Iris pigment epithelial cell (primary cell): Measurements from ENCODE around the gene SMC1A.
A peak's percentile ranks its signal among the peaks of the same experiment; 100 is the strongest.
"Not testable (repeated sequence)": the region's sequence is repeated elsewhere in the genome, so short reads cannot be mapped to it uniquely, and the experiment has no call there.

Experiments
- DNase-seq: peaks from one replicate; pipeline ENCODE4 v3.0.0-alpha.2; 2011; ENCODE audit warnings: low read depth

SMC1A gene

DNA sequence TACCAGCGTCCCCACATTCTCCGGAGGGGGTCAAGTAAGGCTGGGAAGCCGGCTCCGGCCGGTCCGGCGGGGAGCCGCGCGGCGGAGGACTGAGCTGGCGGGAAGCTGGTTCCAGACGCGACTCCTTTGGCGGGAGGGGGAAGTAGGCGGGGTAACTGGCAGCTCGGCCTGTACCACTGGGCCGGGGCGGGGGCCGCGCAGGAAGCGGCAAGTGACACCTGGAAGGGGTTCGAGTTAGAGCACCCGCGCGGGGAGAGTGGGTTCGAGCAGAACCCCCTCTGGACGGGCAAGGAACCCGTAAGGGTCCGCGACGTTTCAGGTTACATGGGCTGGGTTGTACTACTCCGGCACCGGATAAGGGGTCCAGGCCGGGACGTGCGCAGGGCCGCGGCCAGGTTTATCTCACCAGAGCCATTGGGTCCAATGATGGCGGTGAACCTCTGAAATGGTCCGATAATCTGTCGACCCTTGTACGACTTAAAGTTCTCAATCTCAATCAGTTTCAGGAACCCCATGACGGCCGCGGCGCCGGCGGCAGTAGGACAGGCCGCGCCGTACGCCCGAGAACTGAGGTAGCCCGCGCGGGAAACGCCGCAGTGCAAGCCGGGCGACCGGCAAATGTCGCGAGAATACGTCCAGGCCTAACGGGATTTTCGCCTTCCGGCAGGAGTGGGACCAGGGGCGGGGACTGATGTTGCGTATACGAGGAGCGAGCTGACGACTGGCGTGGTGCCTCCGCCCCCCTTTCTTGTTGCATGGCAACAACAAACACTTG is at the start of gene SMC1A:
Gene SMC1A (minus strand): TSS at position 569 of the 775 bp plus-strand sequence. CDS start 54 bp downstream, at position 515.
- DNase-seq, result peak; percentile 99

DNA sequence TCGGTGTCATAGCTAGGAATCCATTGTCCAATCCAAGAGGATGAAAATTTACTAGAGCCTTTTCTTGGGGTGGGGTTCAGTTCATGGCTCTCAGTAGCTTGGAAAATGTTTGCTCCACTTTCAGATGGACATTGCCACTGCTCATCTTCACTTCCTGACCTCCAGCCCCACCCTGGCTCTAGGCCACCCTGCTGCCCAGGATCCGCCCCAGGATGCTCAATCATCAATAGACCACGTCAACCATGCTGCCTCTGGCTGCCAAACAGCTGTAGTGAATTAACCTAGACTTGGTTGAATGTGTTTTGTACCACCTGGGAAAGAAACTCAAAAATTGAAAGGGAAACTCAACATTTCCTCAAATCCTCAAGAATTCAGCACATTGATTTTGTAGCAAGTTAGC is 48.9 kb upstream of the SMC1A start:
- no peak for DNase-seq

DNA sequence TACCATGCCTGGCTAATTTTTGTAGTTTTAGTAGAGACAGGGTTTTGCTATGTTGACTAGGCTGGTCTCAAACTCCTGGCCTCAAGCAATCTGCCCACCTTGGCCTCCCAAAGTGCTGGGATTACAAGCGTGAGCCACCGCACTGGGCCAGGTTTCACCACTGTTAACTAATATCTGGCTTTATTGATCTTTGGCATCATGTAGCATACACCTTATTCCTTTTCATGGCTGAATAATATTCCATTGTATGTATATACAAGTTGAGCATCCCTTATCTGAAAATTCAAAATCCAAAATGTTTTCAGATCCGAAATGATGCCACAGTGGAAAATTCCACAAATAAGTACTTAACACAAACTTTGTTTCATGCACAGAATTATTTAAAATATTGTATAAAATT is 46.2 kb upstream of the SMC1A start:
- DNase-seq, result not testable (repeated sequence)

DNA sequence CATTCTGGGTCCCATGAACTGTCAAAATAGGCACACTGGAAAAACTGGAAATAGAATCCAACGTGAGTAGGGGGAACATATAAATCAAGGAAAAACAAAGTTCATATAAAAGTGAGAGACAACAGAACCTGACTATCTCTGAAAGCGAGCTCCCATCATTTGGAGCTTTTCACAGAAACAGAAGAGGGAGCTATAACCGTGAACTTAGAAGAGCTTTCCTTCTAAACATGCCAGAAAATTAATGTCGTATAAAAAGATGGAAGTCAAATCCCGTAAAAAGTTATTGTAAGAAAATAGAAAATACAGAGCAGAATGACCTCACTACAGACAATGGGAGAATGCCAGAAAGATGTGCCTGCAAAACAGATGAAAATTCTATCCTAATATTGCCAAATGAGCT is 35.6 kb upstream of the SMC1A start:
- peak; percentile 48 for DNase-seq

DNA sequence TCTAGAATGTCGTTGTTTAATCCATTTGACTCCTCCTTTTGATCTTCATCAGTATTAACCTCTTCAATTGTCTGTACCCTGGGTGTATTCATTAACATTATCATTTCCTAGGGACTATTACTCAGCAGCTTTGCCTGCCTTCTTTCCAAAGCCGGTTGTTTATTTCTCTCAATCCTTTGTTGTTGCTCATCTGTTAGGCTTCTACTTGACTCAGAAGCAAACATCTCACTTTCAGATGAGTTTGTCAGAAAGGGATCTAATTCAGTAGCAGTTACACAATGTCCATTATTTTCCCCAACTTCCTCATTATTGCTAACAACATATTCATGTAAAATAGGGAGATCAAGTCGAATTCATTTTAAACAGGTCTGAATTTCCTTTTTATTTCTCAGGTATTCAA is 33.8 kb upstream of the SMC1A start:
- peak; percentile 86 for DNase-seq

DNA sequence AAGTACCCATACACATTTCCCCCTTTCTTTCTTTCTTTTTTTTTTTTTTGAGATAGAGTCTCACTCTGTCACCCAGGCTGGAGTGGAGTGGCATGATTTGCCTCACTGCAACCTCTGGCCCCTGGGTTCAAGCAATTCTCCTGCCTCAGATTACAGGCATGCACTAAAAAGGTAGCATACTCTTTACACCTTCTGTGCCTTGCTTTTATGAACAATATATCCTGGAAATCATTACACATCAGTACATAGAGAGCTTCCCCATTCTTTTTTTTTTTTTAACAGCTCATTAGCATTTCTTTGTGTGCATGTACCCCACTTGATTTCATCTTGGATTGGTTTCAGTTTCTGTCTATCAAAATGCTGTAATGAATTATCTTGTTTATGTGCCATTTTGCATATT is 30.4 kb upstream of the SMC1A start:
- no peak for DNase-seq

DNA sequence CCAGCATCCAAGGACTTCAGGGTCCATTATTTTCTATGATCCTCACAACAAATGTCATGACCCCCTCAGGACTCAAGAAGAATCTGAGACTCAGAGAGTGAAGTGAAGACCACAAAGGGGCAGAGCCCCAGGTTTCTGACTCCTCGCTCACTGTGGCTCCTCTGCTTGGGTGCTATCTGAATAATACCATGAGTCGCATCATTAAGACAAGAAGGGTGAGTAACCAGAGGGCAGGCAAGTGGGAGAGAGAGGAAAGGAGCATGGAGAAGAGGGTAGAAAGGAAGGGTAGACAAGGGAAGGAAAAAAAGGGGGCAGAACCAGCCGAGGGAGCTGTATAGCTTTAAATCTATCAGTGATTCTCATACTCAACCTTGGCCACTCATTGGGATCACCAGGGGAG is 27.2 kb upstream of the SMC1A start:
- no peak for DNase-seq

DNA sequence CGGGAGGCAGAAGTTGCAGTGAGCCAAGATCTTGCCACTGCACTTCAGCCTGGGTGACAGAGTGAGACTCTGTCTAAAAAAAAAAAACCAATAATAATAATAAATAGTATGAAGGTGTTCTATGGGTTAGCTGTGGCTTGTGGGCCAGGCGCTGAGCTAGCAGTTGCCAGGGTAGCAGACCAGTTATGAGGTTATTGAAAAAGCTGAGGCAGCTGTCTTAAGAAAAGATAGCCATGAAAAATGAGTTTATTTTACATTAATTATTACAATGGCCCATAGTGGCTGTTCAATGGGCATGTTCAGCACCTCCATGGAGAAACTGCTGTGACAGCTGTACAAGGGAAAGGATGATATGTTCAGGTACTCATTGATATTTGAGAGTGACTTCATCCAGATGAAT is 25.0 kb upstream of the SMC1A start:
- no peak for DNase-seq

DNA sequence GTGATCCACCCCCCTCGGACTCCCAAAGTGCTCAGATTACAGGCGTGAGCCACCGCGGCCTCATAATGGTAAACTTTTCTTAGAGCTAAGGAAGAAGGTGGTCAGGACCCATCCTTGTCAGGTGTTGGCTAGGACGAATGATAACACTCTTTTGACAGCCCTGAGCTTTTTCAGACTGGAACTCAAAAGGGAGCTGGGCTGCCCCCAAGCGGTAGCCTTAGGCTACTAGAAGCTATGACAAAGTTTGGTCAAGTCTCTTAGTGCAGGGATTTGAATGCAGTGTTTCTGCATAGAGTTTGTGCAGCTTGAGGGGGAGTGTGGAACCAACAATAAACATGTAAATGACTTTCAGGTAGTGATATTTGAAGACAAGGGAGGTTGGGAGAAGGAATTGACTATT is 23.5 kb upstream of the SMC1A start:
- DNase-seq, result peak; percentile 51

DNA sequence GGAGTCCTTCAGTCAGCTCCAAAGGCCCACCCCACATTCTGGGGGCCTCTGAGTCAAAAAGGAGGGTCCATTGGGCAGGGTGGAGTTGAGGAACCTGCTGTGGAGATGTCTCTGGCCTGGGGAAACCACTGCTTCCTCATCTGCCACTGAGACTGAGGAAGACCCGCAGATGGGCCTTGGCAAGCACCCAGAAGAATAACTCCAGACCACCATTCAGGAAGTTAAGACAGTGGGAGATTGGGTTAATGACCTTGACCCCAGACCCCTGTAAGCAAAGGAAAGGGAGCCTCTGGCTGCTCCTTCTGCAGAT is 19.8 kb upstream of the SMC1A start:
- no peak for DNase-seq

DNA sequence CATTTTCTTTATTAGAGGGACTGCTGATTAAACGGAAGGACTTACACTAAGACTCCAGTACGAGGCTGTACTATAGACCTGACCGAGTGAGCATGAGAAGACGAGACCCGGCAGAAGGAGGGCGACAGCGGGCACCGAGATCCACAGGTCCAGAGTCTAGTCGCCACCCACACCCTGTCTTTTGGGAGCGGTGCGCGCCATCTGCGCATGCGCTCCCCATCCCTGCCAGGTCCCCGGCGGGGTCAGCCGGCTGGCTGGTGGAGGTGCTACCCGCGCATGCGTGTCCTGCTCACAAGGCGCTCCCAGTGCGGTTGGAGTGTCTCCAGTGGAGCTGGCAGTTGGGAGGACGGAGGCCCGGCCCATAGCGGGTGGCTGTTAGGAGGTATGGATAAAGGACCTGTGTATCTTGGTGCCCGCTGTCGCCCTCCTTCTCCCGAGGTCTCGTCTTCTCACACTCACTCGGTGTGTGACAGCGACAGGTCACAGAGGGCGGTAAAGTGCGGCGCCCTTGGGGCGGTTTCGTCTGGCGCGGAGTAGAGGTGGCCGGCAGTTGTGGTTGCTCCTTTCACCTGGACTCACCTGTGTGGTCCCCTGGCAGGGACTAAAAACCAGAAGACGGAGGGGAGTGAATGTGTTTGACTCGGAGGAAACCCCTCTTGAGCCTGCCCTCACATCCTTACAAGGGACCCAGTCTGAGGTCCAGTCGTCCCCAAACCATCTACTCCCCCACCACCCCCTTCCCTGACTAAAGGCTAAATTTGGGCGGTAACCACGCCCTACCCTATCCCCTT is 19.3 kb upstream of the SMC1A start:
- peak; percentile 46 for DNase-seq

DNA sequence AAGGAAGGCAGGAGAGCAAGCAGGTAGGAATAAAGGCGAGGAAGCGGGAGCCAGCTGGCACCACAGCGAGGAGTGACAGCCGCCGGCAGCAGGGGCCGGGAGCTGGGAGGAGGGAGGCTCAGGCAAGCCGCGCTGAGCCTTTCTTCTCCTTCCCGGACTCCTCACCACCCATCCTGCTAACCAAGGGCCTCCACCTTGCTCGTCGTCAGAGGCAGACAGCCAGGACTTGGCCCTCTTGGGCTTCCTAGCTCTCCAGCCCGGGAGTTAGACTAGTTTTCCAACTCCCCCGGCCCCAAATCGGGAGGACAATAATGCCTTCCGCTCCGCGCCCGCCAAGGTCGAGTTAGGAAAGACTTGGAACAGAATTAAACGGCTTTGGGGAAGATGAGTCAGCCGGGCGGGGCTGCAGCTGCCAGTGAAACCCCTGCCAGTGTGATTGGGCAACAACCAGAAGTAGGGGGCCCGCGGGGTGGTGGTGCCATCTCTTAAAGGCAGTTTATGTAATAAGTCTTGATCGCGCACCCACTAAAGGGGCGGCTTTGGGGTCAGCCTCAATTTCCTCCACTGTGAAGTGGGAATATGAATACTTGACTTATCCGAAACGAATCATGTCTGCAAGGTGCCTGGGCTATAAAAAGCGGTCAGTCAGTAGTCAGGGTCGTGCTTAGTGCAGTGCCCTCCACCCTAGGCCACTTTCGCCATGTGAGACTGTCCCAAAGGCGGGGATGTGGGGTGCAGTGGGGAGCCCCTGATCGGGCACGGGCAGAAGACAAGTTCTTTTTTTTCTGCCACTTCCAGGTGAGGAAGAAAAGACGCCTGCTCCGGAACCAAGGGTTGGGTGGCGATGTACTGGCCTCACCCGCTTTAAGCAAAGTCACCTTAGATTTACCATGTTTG is 18.4 kb upstream of the SMC1A start:
- DNase-seq, result peak; percentile 61

DNA sequence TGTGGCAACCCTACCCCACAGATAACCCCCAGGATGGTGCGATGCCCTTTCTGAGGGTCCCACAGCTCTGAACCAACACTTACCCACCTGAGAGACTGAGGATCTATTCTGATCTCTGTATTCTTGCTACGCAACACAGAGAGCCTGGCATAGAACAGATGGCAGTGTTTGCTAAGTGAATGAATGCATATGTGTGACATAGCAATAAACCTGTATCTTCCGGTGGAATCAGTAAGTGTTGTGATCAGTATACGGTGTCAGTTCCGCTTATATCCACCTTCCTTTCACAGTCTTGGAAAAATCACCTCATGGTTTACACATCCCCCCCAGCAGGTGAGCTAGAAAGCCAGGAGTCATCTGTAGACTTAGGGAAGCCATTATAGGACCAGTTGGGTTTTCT is 17.6 kb upstream of the SMC1A start:
- no peak for DNase-seq

DNA sequence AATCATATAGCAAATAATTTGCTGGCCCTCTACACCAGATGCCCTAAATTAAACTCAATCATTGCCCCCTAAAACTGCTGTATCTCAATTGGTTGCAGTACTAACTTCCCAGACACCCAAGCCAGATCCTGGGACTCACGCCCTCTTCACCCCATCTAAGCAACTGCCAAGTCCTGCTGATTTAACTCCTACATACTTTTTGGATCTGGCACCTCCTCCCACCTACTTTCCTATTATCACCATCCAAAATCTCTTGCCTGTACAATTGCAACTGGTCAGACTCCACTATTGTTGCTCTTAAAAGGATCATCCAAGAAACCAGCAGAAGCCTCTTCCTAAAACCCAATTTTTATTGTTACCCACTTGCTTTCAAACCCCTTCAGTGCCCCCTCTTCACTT is 16.4 kb upstream of the SMC1A start:
- no peak for DNase-seq

DNA sequence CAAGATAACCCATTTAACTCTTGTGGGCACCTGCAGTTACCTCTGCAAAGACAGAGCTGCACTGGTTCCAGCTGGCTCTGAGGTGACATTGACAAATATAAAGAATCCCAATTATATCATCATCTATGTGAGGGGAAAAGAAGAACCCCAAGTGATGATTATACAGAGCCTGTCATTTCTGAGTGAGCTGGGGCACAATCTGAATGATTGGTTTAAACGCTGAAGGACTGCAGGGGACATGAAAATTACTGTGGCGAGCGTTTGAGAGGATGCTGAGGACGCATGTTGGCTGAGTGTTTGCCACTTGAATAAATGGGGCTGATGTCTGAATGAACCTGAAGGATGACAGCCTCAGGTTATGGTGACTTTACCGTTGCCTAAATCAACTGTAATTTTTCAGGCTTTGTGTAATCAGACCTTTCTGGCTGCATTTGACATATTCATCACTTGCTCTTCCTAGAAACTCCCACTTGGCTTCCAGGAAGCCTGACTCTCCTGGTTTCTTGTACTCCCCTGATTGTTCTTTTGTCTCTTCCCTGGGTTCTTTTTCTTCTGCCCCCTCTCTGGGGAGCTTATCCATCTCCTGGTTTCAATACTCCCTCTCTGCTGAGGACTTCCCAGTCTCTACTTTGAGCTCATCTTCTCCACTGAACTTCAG is 15.8 kb upstream of the SMC1A start:
- DNase-seq, result no peak

DNA sequence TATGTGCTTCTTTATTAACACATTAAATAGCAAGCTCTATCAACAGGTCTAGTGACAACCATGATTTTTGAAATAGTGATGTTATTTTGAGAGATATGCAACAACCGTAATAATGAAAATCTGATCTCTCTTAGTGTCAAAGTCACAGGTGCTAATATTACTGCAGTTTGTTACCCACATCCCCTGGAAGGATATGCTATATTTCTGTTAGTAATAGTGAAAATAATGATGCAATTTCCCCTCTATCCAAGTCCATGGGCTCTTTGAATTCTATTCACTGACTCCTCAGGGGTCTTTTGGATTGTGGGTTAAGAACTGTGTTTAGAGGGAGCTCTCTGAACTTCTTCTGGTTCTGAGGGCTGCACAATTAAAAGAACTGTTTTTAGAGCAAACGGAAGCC is 14.8 kb upstream of the SMC1A start:
- no peak for DNase-seq

DNA sequence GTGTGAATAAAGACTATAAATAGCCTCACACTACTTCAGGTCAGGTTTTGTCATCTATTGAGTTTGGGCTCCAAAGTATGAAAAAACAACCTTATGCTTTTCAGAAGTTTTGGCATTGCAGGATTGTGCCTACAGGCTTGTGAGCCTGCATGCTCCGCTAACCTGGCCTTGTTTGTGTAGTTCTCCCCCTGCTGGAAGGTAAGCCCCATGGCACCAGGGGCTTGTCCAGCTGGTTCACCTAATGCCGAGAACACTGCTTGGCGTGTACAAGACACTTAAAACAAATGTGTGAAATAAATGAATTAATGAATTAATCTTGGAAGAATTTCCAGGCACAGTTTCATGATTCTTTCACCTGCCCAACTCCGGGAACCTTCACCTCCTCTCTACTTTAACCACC is 13.5 kb upstream of the SMC1A start:
- DNase-seq, result peak; percentile 73

DNA sequence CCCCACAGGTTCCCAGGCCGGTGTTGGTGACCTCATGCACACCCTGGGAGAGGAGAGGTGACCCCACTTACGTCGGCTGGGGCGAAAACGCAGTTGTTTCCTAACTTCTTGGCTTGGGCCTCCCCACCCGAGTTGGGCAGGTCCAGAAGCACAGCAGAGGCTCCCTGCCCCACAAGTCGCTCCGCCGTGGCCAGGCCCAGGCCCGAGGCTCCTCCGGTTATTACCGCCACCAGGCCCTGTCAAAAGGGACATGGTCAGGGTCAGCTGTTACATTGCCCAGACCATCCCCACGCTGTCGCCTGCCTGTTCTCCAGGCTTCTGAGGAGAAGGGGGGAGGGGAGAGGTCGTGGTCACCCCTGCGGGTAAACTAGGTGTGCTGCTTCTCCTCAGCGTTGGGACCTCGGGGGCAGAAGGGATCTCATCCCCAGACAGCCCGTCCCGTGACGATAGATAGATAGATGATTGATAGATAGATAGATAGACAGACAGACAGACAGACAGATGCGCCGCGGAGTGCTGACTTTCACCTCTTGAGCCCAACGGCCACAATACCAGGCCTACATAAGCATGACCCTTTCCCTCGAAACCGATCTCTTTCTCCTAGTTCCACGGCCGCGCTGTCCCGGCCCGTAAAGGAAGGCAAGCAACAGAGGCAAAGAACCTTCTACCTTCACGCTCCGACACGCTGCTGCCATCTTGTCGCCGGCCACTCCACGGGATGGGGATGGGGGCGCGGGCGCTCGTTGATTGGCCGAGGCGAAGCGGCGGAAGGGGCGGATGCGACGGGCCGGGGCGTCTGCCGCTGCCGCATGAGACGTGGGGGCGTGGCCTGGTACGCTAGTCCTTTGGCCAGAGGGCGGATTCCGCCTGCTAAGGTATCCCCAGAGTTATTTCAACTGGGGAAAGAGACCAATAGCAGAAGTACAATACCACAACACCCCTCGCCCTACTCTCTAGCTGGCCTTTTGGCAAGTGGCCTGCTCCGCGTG is 11.5 kb upstream of the SMC1A start, which contains the start of gene HSD17B10:
Gene HSD17B10 (minus strand): TSS at position 720 of the 989 bp plus-strand sequence. CDS start 25 bp downstream, at position 695.
- peak; percentile 80 for DNase-seq

DNA sequence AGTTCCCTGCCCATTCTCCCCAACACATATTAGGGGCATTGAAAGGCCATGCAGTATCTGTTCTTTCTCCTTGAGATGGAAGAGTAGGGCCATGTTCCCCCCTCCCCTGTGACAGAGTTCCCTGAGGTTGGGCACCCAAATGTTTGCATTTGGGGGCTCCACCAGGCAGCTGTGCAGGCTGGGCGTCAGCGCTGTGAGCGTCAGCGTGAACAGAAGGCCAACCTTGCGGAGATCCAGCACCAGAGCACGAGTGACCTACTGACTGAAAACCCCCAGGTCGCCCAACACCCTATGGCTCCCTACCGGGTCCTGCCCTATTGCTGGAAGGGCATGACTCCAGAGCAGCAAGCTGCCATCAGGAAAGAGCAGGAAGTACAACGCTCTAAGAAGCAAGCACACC is 7.8 kb upstream of the SMC1A start:
- no peak for DNase-seq

DNA sequence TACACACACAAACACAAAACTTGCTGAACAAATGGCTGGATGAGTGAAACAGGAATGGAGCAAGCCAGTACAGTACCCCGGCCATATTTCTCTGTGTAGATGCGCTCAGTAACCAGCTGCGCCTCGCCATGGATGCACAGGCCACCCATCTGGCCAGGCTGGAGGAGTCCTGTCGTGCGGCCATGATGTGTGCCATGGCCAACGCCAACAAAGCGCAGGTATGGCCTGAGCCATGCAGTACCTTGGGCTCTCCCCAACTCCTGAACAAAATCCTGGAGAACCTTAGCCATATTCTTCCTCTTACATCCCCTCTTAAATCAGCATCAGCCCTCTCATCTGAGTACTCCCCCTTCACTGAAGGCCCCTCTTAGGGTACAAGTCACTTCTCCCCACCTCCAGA is 7.3 kb upstream of the SMC1A start:
- no peak for DNase-seq

DNA sequence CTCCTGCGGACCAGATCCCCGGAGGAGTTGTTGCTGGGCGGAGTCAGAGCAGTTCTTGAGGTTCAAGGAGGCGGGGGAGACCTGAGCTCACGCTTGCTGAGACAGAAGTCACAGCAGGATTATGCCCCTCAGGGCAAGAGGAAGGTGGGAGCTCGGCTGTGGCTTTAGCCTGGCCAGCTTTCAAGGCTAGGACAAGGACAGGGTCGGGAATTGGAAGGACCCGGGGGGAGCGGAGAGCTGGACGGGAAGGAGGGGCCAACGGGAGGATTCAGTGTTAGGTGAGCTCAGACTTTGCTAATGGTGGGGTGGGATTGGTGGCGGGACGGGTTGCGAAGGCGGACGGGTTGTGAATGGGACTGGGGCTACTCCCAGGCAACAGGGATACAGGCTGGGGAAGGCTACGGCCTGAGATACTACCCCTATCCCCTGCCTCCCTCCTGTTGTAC is 430 bp upstream of the SMC1A start, which contains the start of gene RIBC1:
Gene RIBC1 (plus strand): TSS at position 13 of the 446 bp plus-strand sequence. CDS start 3,404 bp downstream, outside the sequence.
- DNase-seq, result no peak
